HCEC 1CT (cell line): ENCODE measurements around the gene BCAS3.

Experiments
- DNase-seq: peaks from one replicate; pipeline ENCODE4 v3.0.0-alpha.2; 2017

BCAS3 gene

GRCh38 chr17:61406971-61407911, 729.6 kb downstream of the BCAS3 start:
- DNase-seq, result no peak

GRCh38 chr17:61408151-61409041, 730.7 kb downstream of the BCAS3 start:
- DNase-seq, result no peak

- peak; percentile 69 for DNase-seq
Measured at GRCh38 chr17:61409301-61410112, 731.9 kb downstream of the BCAS3 start.

GRCh38 chr17:61410141-61411010, 732.7 kb downstream of the BCAS3 start:
- no peak for DNase-seq

GRCh38 chr17:61411011-61411260, 733.3 kb downstream of the BCAS3 start:
- no peak for DNase-seq

GRCh38 chr17:61411261-61412142, 733.9 kb downstream of the BCAS3 start:
- DNase-seq, result peak; percentile 81

GRCh38 chr17:61412143-61412859, 734.6 kb downstream of the BCAS3 start:
- DNase-seq, result peak; percentile 79

- no peak for DNase-seq
Measured at GRCh38 chr17:61412860-61413660, 735.4 kb downstream of the BCAS3 start.

- no peak for DNase-seq
Measured at GRCh38 chr17:61413661-61414126, 736.0 kb downstream of the BCAS3 start.

- DNase-seq, result no peak
Measured at GRCh38 chr17:61414141-61414935, 736.7 kb downstream of the BCAS3 start.

- DNase-seq, result no peak
Measured at GRCh38 chr17:61414936-61415251, 737.2 kb downstream of the BCAS3 start.

GRCh38 chr17:61415374-61416210, 737.9 kb downstream of the BCAS3 start:
- DNase-seq, result no peak

GRCh38 chr17:61416211-61416539, 738.5 kb downstream of the BCAS3 start:
- no peak for DNase-seq

- peak; percentile 84 for DNase-seq
Measured at GRCh38 chr17:61416540-61417363, 739.1 kb downstream of the BCAS3 start.

- no peak for DNase-seq
Measured at GRCh38 chr17:61418449-61418848, 740.8 kb downstream of the BCAS3 start.

GRCh38 chr17:61419496-61420046, 741.9 kb downstream of the BCAS3 start:
- no peak for DNase-seq

GRCh38 chr17:61420052-61420451, 742.4 kb downstream of the BCAS3 start:
- no peak for DNase-seq
